Upper lobe of left lung (tissue), 6 donors: ENCODE measurements around the gene S100A12. TPM values are rescaled to one million over a fixed set of nuclear protein-coding genes. Genes with fewer than 3 reads are reported as not detected.
"Not testable (repeated sequence)": the region's sequence is repeated elsewhere in the genome, so short reads cannot be mapped to it uniquely, and the experiment has no call there.

Experiments
- ATAC-seq, 2 donors: fragments of 200-7000 bp; cut with Tn5 transposase; one replicate each; pipeline ENCODE4 v1.9.1; 2022; ENCODE audit warnings: mild to moderate bottlenecking in 2 of 2, moderate library complexity in 2 of 2; ENCODE audit not compliant: low FRiP score in 2 of 2
- DNase-seq, 2 donors: peaks; one replicate each; pipeline ENCODE4 v3.0.0-alpha.2; 2019 to 2020
- H3K27ac ChIP-seq, 4 donors: fragments of 200-600 bp; sonication (generic); one replicate each; pipeline ENCODE4 v1.5.1; 2016 to 2019
- H3K27me3 ChIP-seq, 4 donors: fragments of 200-600 bp; sonication (generic); one replicate each; pipeline ENCODE4 v1.5.1; 2017 to 2019
- H3K36me3 ChIP-seq, 4 donors: fragments of 200-600 bp; sonication (generic); one replicate each; pipeline ENCODE4 v1.5.1; 2016 to 2019
- H3K4me1 ChIP-seq, 4 donors: fragments of 200-600 bp; sonication (generic); one replicate each; pipeline ENCODE4 v1.5.1; 2018 to 2019
- H3K4me3 ChIP-seq, 4 donors: fragments of 200-600 bp; sonication (generic); one replicate each; pipeline ENCODE4 v1.5.1; 2017 to 2019; ENCODE audit warnings: mild to moderate bottlenecking in 2 of 4, moderate library complexity in 1 of 4
- H3K9me3 ChIP-seq, 4 donors: fragments of 200-600 bp; sonication (generic); one replicate each; pipeline ENCODE4 v1.5.1; 2018 to 2019
- EP300 ChIP-seq, 4 donors: sonication (generic); formaldehyde crosslinking; IDR thresholded peaks; one replicate each; pipeline ENCODE4 v1.5.1; 2017; ENCODE audit warnings: antibody characterized with exemption in 4 of 4, control low read depth in 2 of 4
- POLR2A ChIP-seq, 4 donors: fragments of 450-650 bp; IDR thresholded peaks; one replicate each; pipeline ENCODE4 v1.5.1; 2016 to 2017; ENCODE audit warnings: antibody characterized with exemption in 4 of 4, mild to moderate bottlenecking in 2 of 4
- POLR2AphosphoS5 ChIP-seq, 2 donors: sonication (generic); formaldehyde crosslinking; IDR thresholded peaks; one replicate each; pipeline ENCODE4 v1.5.1; 2017; ENCODE audit warnings: antibody characterized with exemption in 2 of 2
- WGBS, 2 donors: methylation state at CpG; one replicate each; pipeline ENCODE4 v1.1.5; 2017 to 2018; 5-methylcytosine and 5-hydroxymethylcytosine counted together
- total RNA-seq, 6 donors: library from RNA; depleted of rRNA in 4 of 6; stranded (reverse); fragments of >200 nt in 4 of 6; gene quantifications; one replicate each; pipeline versions ENCODE4 v1.1.0 to v1.2.1, GENCODE V29; 2016 to 2021
- TF ChIP-seq, protein P1 (sequence below), 6 experiments: fragments of 450-650 bp in 4 of 6; fragments of 200-600 bp in 2 of 6; sonication (generic) in 2 of 6; IDR thresholded peaks; one replicate each; pipeline ENCODE4 v1.5.1; 2016 to 2019; ENCODE audit warnings: antibody characterized with exemption in 6 of 6
- donor health status: DM: no; HTN: no; CAD: no; lungs with moderate emphysema.
- donor health status: DM: no; HTN: yes; CAD: no; lungs with severe emphysema.

S100A12 gene
- total RNA-seq, 6 donors from 2014 or later, result 5.2 to 75.7 (median 32.1) TPM

DNA sequence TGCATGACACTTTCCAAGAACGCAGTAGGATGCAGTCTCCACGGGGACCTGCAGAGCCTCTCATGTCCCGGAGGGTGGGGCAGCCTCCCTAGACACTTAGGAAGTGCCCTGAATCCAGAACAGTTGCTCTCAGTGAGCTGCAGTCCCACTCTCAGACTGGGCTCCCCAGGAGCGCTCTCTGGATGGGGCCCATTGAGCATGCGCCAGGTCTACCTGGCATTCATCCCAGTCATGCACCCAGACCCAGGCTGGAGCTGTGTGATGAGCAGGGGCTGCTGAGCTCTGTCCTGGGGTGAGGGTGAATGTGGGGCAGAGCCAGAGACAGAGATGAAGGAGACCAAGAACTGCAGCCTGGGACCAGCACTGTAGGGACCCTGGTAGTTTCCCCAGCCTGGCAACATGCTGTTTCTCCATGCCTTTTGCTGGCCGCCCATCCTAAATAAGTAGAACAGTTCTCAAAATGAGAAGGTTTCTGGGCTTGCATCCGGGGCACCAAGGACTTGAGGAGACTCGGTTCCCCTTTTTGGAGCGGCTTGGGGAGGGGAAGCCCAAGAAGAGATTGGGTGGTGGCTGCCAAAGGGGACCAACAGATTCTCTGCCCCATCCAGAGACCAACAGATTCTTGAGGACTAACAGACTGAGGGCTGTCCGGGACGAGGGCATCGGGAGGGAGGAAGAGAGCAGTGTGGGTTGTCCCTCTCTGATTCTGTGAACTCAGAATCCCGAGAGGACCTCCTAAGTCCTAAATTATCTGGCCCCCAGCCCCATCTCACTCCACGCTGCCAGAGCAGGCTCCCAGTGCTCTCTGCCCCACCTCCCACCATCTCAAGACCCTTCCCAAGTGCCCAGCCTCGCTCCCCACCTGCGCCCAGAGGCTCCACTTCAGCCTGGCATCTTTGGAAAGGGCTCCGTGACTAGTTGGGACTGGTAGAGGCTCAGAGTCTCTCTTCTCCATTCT, 25.8 kb downstream of the S100A12 start:
- Histone ChIP-seq H3K9me3 (no peaks in the 10 kb centered on the region), H3K36me3 (no peaks in the 10 kb centered on the region), H3K27me3 (no peaks in the 10 kb centered on the region), H3K4me3 (no peak overlapping the region), H3K27ac (no peak overlapping the region), H3K4me1 (peaks cover 0 to 19% (median 8%) of the 10 kb centered on the region in 4 donors)
- 65 to 69% methylated on average over 16 to 17 of the region's 17 CpGs for WGBS, 2 donors
- TF ChIP-seq, protein P1, sequence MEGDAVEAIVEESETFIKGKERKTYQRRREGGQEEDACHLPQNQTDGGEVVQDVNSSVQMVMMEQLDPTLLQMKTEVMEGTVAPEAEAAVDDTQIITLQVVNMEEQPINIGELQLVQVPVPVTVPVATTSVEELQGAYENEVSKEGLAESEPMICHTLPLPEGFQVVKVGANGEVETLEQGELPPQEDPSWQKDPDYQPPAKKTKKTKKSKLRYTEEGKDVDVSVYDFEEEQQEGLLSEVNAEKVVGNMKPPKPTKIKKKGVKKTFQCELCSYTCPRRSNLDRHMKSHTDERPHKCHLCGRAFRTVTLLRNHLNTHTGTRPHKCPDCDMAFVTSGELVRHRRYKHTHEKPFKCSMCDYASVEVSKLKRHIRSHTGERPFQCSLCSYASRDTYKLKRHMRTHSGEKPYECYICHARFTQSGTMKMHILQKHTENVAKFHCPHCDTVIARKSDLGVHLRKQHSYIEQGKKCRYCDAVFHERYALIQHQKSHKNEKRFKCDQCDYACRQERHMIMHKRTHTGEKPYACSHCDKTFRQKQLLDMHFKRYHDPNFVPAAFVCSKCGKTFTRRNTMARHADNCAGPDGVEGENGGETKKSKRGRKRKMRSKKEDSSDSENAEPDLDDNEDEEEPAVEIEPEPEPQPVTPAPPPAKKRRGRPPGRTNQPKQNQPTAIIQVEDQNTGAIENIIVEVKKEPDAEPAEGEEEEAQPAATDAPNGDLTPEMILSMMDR (IDR thresholded peaks at IDR 0.05), result no peak
- TF ChIP-seq POLR2A (IDR thresholded peaks at IDR 0.05) (no peak), POLR2AphosphoS5 (IDR thresholded peaks at IDR 0.05) (no peak), EP300 (IDR thresholded peaks at IDR 0.05) (no peak)
- ATAC-seq (no peak), DNase-seq (peak in 1 of 2 donors; percentile 5)

DNA sequence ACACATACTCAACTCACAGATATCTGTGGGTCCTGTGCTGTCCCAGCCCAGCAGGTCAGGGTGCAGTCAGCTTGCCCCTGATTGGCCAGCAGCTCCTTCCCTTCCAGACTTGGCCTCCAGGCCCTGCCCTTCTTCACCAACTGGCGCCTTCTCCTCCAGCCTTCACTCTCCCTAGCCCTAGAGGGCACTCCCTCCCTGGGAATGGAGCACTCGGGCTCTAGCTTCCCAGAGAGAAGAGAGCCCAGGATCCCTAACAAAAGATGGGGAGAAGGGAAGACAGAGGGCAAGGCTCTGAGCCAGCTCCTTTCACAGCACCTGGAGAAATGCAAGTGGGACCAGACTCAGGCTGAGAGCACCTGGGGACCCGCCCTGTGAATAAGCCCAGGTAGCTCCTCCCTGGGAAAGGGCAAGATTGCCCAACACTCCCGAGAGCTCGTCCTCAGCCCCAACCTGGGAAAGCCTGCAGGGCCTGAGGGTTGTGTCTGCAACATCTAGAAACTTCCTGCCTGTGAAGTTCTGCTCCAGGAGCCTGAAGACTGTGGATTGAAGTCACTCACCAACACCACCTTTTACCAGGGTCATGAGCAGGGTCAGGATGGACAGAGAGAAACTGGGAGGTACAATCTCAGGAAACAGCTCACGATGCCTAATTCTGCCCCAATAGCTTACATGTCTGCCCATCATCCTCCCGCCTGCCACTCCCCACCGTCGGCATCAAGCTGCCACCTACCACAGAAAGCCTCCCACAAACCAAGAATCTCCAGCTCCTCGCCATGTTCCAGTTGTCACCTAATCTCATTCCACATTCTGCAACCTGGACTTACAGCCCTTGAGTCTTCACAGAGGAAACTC, 26.7 kb downstream of the S100A12 start, which contains the start of gene PGLYRP4:
PGLYRP4 (minus strand) TSS at position 331 of the 852 bp plus-strand sequence. CDS start 909 bp downstream, outside the sequence.
- ATAC-seq (no peak), DNase-seq (no peak)
- H3K36me3 ChIP-seq, result no peaks in the 10 kb centered on the region
- H3K4me3 ChIP-seq, result no peak within 1 kb of the TSS
- WGBS, 2 donors, result 51 to 71% methylated on average over 5 to 9 of the region's 10 CpGs
- TF ChIP-seq EP300 (IDR thresholded peaks at IDR 0.05), result no peak
- no peak for TF ChIP-seq POLR2A (IDR thresholded peaks at IDR 0.05)
- no peak for TF ChIP-seq POLR2AphosphoS5 (IDR thresholded peaks at IDR 0.05)
- TF ChIP-seq, protein P1 (IDR thresholded peaks at IDR 0.05), result no peak
- no peak within 1 kb of the TSS for H3K27ac ChIP-seq
- no peaks in the 10 kb centered on the region for H3K27me3 ChIP-seq
- H3K9me3 ChIP-seq, result no peaks in the 10 kb centered on the region
- H3K4me1 ChIP-seq, result peaks cover 4 to 25% (median 18%) of the 10 kb centered on the region in 4 donors

DNA sequence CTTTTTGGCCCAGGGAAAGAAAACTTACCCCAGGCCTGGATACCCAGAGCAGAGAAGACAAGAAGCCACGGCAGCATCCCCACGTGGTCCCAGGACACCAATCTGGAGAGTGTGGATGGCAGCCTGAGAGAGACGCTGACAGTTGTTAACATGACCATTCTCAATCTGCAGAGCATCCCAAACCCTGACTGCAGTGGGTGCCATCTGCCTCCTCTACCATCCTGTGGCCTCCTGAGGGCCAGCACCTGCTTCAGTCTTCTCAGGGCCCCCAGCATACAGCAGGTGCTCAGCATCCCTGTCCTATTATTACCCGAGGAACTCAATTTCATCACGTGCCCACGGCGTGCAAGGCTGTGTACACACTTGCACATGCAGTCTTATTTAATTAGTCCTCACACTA, 27.6 kb downstream of the S100A12 start:
- TF ChIP-seq POLR2A (IDR thresholded peaks at IDR 0.05), result no peak
- no peak for TF ChIP-seq POLR2AphosphoS5 (IDR thresholded peaks at IDR 0.05)
- peaks cover 4 to 25% (median 19%) of the 10 kb centered on the region in 4 donors for H3K4me1 ChIP-seq
- H3K27me3 ChIP-seq, result no peaks in the 10 kb centered on the region
- no peaks in the 10 kb centered on the region for H3K36me3 ChIP-seq
- WGBS, 2 donors, result 64 to 65% methylated on average over 7 of the region's 7 CpGs
- H3K9me3 ChIP-seq, result no peaks in the 10 kb centered on the region
- ATAC-seq, result no peak
- no peak overlapping the region for H3K4me3 ChIP-seq
- no peak overlapping the region for H3K27ac ChIP-seq
- no peak for DNase-seq

DNA sequence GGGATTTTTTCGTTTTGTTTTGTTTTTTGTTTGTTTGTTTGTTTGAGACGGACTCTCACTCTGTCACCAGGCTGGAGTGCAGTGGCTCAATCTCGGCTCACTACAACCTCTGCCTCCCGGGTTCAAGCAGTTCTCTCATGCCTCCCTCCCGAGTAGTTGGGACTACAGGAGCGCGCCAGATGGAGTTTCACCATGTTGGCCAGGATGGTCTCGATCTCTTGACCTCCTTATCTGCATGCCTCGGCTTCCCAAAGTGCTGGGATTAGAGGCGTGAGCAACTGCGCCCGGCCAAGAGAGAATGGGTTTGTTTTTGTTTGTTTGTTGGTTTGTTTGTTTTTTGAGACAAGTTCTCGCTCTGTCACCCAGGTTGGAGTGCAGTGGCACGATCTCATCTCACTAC, 28.4 kb downstream of the S100A12 start:
- not testable (repeated sequence) for H3K36me3 ChIP-seq, H3K4me3 ChIP-seq, ATAC-seq, H3K27me3 ChIP-seq, H3K27ac ChIP-seq, H3K9me3 ChIP-seq, DNase-seq
- WGBS, 2 donors, result 66 to 70% methylated on average over 14 of the region's 14 CpGs
- H3K4me1 ChIP-seq, result peaks cover 4 to 25% (median 19%) of the 10 kb centered on the region in 4 donors

DNA sequence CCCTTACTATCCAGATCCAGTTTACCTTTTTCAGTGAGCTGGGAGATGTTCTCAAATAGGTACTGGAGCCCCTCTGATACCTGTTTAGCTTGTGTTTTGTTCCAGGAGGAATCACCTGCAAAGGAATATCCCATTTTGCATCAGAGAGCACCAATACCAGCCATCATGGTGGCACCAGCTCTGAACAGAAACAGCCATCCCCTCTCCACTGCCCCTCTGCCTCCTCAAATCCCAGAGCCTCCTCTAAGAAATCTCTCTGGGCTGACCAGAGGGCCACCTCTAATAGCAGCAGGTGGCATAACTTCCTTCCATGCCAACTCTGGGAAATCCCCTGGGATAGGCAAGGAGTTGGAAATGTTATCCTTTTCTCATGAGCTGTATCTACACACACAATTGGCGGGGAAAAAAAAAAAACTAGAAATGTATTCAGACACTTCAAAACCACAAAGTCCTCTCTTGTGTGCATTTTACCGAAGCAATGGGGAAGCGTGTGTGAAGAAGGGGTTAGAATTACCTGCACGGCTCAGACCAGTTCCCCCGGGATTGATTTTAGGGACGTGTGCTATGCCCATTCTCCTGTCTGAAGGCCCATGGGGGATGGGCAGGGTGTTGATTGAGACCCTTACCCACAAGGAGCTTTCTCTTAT, 29.2 kb downstream of the S100A12 start:
- H3K36me3 ChIP-seq, result no peaks in the 10 kb centered on the region
- ATAC-seq, result no peak
- DNase-seq, result no peak
- H3K4me1 ChIP-seq, result peaks cover 4 to 25% (median 19%) of the 10 kb centered on the region in 4 donors
- no peaks in the 10 kb centered on the region for H3K9me3 ChIP-seq
- no peaks in the 10 kb centered on the region for H3K27me3 ChIP-seq
- no peak for TF ChIP-seq POLR2A (IDR thresholded peaks at IDR 0.05)
- TF ChIP-seq, protein P1 (IDR thresholded peaks at IDR 0.05), result no peak
- TF ChIP-seq EP300 (IDR thresholded peaks at IDR 0.05), result no peak
- no peak for TF ChIP-seq POLR2AphosphoS5 (IDR thresholded peaks at IDR 0.05)
- no peak overlapping the region for H3K27ac ChIP-seq
- no peak overlapping the region for H3K4me3 ChIP-seq
- 23 to 31% methylated on average over 6 of the region's 6 CpGs for WGBS, 2 donors
